Activated CD8-positive, alpha-beta T cell treated with anti-CD3 and anti-CD28 coated beads, Interleukin-2, amount 10 ng/mL, durations not matched to agents 7 days and 5 days (primary cell): ENCODE results near the gene MARCO. TPM values are rescaled to one million over a fixed set of nuclear protein-coding genes. Genes with fewer than 3 reads are reported as not detected.
"Not testable (repeated sequence)": the region's sequence is repeated elsewhere in the genome, so short reads cannot be mapped to it uniquely, and the experiment has no call there.

ENCODE experiments used
- ATAC-seq: fragments of 150-1000 bp; cut with Tn5 transposase; one replicate; pipeline ENCODE4 v1.10.0; 2021; ENCODE audit warnings: moderate library complexity
- CTCF ChIA-PET: fragments of 350-600 bp; sonication (Branson Sonifier 250); formaldehyde crosslinking; loops from one replicate; lab custom pipeline; 2021; ENCODE audit warnings: antibody characterized with exemption; lab: Charles Lee
- POLR2A ChIA-PET: fragments of 350-600 bp; sonication (Branson Sonifier 250); formaldehyde crosslinking; loops from one replicate; lab custom pipeline; 2021; ENCODE audit warnings: antibody characterized with exemption; lab: Charles Lee
- DNase-seq: peaks from one replicate; pipeline ENCODE4 v3.0.0-alpha.2; 2020
- H3K27ac Mint-ChIP-seq: one replicate; pipeline ENCODE4 v1.8.0; 2021; ENCODE audit warnings: mild to moderate bottlenecking, mixed read lengths
- H3K27me3 Mint-ChIP-seq: one replicate; pipeline ENCODE4 v1.8.0; 2021; ENCODE audit warnings: low read depth, mixed read lengths
- H3K36me3 Mint-ChIP-seq: one replicate; pipeline ENCODE4 v1.8.0; 2021; ENCODE audit warnings: low read depth, mixed read lengths
- H3K4me1 Mint-ChIP-seq: one replicate; pipeline ENCODE4 v1.8.0; 2021; ENCODE audit warnings: low read depth, mixed read lengths
- H3K4me3 Mint-ChIP-seq: one replicate; pipeline ENCODE4 v1.8.0; 2021; ENCODE audit warnings: mild to moderate bottlenecking, mixed read lengths
- H3K9me3 Mint-ChIP-seq: one replicate; pipeline ENCODE4 v1.8.0; 2022; ENCODE audit warnings: mixed read lengths; ENCODE audit not compliant: insufficient read depth
- total RNA-seq, 2 experiments: library from RNA; stranded (reverse); gene quantifications; one replicate each; pipeline ENCODE4 v1.2.3, GENCODE V29; 2021

MARCO gene
- total RNA-seq, 2 experiments from 2014 or later = not detected

GRCh38 chr2:118936306-118936705 is 5.7 kb upstream of the MARCO start:
- Mint-ChIP-seq H3K27me3 (no peaks in the 10 kb centered on the region), H3K27ac (no peak overlapping the region), H3K36me3 (peaks cover 4% of the 10 kb centered on the region), H3K9me3 (peaks cover 10% of the 10 kb centered on the region), H3K4me1 (peaks cover 4% of the 10 kb centered on the region), H3K4me3 (no peak overlapping the region)
- ATAC-seq (no peak), DNase-seq (no peak)
- ChIA-PET CTCF (interaction anchor here (1.6 kb wide), 1 partner anchor 55 kb away, joined by 4 read pairs; no protein-coding TSS in a partner anchor), POLR2A (no interaction called here)

DNA sequence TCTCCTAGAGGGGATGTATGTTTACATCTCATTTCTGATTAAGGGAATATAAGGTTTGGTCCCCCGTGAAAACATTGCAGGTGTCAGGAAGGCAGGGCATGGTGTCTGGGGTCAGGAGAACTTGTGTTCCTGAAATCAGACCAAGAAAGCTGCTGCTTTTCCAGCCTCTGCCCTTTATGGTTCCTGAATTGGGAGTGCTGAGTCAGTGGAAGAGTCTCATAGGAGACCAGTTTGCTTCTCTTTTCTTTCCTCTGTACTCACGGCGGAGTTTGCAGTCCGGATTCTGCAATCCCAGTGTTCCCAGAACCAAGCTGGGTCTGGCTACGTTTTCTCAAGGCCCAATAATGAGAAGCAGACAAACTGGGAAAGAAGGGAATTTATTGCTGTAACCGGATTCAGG is 5.1 kb upstream of the MARCO start:
- ChIA-PET CTCF (interaction anchor here (1.6 kb wide), 1 partner anchor 55 kb away, joined by 4 read pairs; no protein-coding TSS in a partner anchor), POLR2A (no interaction called here)
- Mint-ChIP-seq H3K27ac (no peak overlapping the region), H3K27me3 (no peaks in the 10 kb centered on the region), H3K4me3 (no peak overlapping the region), H3K36me3 (peaks cover 4% of the 10 kb centered on the region), H3K4me1 (peaks cover 4% of the 10 kb centered on the region), H3K9me3 (peaks cover 10% of the 10 kb centered on the region)
- ATAC-seq = no peak
- no peak for DNase-seq

DNA sequence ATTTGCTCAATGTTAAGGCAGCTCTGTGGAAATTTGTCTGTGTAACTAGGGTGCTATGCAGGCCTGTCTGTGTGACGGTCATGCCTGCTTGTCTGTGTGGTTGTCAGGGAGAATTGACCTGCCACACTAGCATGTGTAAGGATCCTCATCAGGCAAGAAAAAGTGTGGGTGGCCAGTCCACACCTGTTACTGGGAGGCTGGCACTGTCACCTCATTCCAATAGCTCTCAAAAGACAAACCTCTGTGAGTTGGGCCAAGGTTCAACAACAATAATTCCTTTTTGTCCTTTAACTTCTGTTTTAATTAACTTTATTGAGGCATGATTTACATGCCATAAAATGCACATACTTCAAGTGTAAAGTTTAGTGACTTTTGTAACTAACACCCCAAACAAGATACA is 4.2 kb upstream of the MARCO start:
- ChIA-PET CTCF (no interaction called here), POLR2A (no interaction called here)
- no peak for DNase-seq
- Mint-ChIP-seq H3K4me1 (peaks cover 4% of the 10 kb centered on the region), H3K27me3 (no peaks in the 10 kb centered on the region), H3K4me3 (no peak overlapping the region), H3K9me3 (peaks cover 7% of the 10 kb centered on the region), H3K27ac (no peak overlapping the region), H3K36me3 (peaks cover 4% of the 10 kb centered on the region)
- ATAC-seq = no peak

GRCh38 chr2:118939994-118940393 is 2.0 kb upstream of the MARCO start:
- H3K27ac Mint-ChIP-seq = no peak overlapping the region
- peaks cover 3% of the 10 kb centered on the region for H3K27me3 Mint-ChIP-seq
- ATAC-seq = no peak
- H3K4me3 Mint-ChIP-seq = no peak overlapping the region
- no peak for DNase-seq
- ChIA-PET CTCF (interaction anchor here (1.8 kb wide), 1 partner anchor 13 kb away, joined by 3 read pairs; no protein-coding TSS in a partner anchor), POLR2A (no interaction called here)
- no peaks in the 10 kb centered on the region for H3K36me3 Mint-ChIP-seq
- H3K9me3 Mint-ChIP-seq = no peaks in the 10 kb centered on the region
- peaks cover 4% of the 10 kb centered on the region for H3K4me1 Mint-ChIP-seq

- ChIA-PET POLR2A (no interaction called here), CTCF (interaction anchor here (1.8 kb wide), 1 partner anchor 14 kb away, joined by 3 read pairs; no protein-coding TSS in a partner anchor)
- no peak for DNase-seq
- H3K4me3 Mint-ChIP-seq = no peak overlapping the region
- H3K27me3 Mint-ChIP-seq = peaks cover 3% of the 10 kb centered on the region
- no peak for ATAC-seq
- H3K36me3 Mint-ChIP-seq = no peaks in the 10 kb centered on the region
- H3K9me3 Mint-ChIP-seq = no peaks in the 10 kb centered on the region
- H3K4me1 Mint-ChIP-seq = peaks cover 4% of the 10 kb centered on the region
- H3K27ac Mint-ChIP-seq = no peak overlapping the region
These were observed 1.4 kb upstream of the MARCO start for GRCh38 chr2:118940486-118941120.

- CTCF ChIA-PET = no interaction called here
- no peak for ATAC-seq
- Mint-ChIP-seq H3K9me3 (no peaks in the 10 kb centered on the region), H3K27ac (no peak overlapping the region), H3K4me1 (peaks cover 4% of the 10 kb centered on the region), H3K4me3 (no peak overlapping the region), H3K36me3 (no peaks in the 10 kb centered on the region), H3K27me3 (peaks cover 3% of the 10 kb centered on the region)
- DNase-seq = no peak
- POLR2A ChIA-PET = no interaction called here
These were observed 1.3 kb downstream of the MARCO start for GRCh38 chr2:118943286-118943685.

- no peaks in the 10 kb centered on the region for H3K9me3 Mint-ChIP-seq
- ATAC-seq (no peak), DNase-seq (no peak)
- no peaks in the 10 kb centered on the region for H3K36me3 Mint-ChIP-seq
- peaks cover 3% of the 10 kb centered on the region for H3K27me3 Mint-ChIP-seq
- H3K4me3 Mint-ChIP-seq = no peak overlapping the region
- no peak overlapping the region for H3K27ac Mint-ChIP-seq
- POLR2A ChIA-PET = no interaction called here
- CTCF ChIA-PET = interaction anchor here (1.1 kb wide), 1 partner anchor 15 kb away, joined by 4 read pairs; no protein-coding TSS in a partner anchor
- no peaks in the 10 kb centered on the region for H3K4me1 Mint-ChIP-seq
These were observed 3.9 kb downstream of the MARCO start for GRCh38 chr2:118945881-118946280.

- POLR2A ChIA-PET, DNase-seq, H3K27me3 Mint-ChIP-seq, H3K9me3 Mint-ChIP-seq, H3K4me1 Mint-ChIP-seq, H3K4me3 Mint-ChIP-seq, H3K36me3 Mint-ChIP-seq, H3K27ac Mint-ChIP-seq, ATAC-seq, CTCF ChIA-PET: not testable (repeated sequence)
These were observed 6.3 kb downstream of the MARCO start for GRCh38 chr2:118948266-118948665.

DNA sequence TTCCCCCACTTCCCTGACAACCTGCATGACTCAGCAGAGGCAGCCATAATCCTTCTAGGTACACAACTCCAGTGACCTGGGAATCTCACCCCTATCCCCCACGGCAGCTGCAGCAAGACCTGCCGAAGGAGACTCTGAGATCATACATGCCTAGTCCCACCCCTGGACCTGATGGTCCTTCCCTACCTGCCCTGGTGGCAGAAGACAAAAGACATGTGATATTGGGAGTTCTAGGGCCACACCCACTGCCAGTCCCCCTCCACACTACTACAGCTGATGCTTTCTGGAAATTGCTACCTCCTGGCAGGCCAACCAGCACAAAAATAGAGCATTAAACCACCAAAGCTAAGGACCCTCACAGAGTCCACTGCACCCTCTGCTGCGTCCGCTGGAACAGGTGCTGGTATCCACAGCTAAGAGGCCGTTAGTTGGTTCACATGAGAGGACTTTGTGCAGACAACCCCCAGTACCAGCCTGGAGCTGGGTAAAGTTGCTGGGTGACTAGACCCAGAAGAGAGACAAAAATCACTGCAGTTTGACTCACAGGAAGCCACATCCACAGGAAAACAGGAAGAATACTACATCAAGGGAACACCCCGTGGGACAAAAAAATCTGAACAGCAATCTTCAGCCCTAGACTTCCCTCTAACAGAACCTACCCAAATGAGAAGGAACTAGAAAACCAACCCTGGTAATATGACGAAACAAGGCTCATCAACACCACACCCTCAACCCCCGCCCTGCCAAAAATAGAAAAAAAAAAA is 12.5 kb downstream of the MARCO start:
- ATAC-seq (no peak), DNase-seq (no peak)
- Mint-ChIP-seq H3K27me3 (peaks cover 2% of the 10 kb centered on the region), H3K4me3 (no peak overlapping the region), H3K9me3 (no peaks in the 10 kb centered on the region), H3K4me1 (no peaks in the 10 kb centered on the region), H3K36me3 (no peaks in the 10 kb centered on the region), H3K27ac (no peak overlapping the region)
- ChIA-PET POLR2A (no interaction called here), CTCF (no interaction called here)

DNA sequence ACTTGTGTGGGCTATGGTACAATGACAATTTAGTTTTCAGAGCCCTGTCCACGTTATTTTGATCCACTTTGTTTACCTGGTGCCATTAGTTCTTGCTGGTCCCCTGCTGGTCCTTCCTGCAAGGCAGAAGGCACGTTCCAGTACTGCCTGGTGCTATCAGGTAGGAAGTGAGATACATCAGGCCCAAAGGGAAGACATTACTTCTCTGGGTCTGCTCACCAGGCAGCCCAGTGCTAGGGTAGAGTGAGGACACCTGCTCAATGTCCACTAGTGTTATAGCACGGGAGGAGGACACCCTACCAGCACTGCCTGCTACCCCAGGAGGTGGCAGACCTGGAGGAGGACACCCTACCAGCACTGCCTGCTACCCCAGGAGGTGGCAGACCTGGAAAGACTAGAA is 23.7 kb downstream of the MARCO start:
- Mint-ChIP-seq H3K36me3 (no peaks in the 10 kb centered on the region), H3K27ac (no peak overlapping the region), H3K4me3 (no peak overlapping the region), H3K9me3 (no peaks in the 10 kb centered on the region), H3K4me1 (no peaks in the 10 kb centered on the region), H3K27me3 (peaks cover 11% of the 10 kb centered on the region)
- ChIA-PET CTCF (no interaction called here), POLR2A (no interaction called here)
- DNase-seq (no peak), ATAC-seq (no peak)

DNA sequence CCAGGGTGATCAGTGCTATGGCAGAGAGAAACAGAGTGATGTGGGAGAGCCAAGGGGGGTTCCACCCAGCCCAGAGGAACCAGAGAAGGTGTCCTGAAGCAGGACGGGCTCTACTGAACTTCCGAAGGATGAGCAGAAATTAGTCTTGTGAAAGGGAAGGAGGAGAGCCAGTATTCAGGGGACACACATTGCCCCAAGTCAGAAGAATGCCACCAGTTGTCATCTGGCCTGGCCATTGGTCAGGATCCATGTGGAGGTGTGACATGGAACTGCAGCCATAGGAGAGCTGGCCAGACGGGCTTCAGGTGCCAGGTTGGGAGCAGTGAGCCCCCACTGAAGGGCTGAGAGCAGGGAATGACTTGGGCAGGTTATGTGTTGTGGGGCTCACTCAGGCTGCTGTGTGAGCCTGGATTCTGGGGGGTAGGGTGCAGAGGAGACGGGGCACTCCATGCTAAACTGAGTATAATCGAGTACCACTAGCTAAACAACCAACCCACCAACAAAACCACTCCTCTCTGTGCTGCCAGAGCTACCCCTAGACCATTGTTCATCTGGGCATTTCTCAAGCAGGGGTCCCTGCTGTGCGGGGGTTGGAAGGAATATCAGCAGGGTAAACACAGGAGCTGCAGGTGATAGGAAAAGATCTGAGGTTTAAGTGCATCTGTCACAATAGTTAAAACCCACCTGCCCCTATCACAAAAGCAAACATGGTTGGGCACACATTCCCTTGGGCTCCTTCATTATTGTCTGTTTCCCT is 25.3 kb downstream of the MARCO start:
- DNase-seq (no peak), ATAC-seq (no peak)
- H3K4me1 Mint-ChIP-seq = no peaks in the 10 kb centered on the region
- no peaks in the 10 kb centered on the region for H3K9me3 Mint-ChIP-seq
- H3K27ac Mint-ChIP-seq = no peak overlapping the region
- ChIA-PET POLR2A (no interaction called here), CTCF (no interaction called here)
- no peaks in the 10 kb centered on the region for H3K36me3 Mint-ChIP-seq
- H3K4me3 Mint-ChIP-seq = no peak overlapping the region
- peaks cover 6% of the 10 kb centered on the region for H3K27me3 Mint-ChIP-seq

- no peaks in the 10 kb centered on the region for H3K4me1 Mint-ChIP-seq
- no peak overlapping the region for H3K4me3 Mint-ChIP-seq
These were observed 26.0 kb downstream of the MARCO start for GRCh38 chr2:118968042-118968441.

More at GRCh38 chr2:118968042-118968441, 26.0 kb downstream of the MARCO start:
- no peak for DNase-seq
- no peak for ATAC-seq
- ChIA-PET POLR2A (no interaction called here), CTCF (no interaction called here)
- no peak overlapping the region for H3K27ac Mint-ChIP-seq
- no peaks in the 10 kb centered on the region for H3K36me3 Mint-ChIP-seq
- H3K9me3 Mint-ChIP-seq = no peaks in the 10 kb centered on the region
- H3K27me3 Mint-ChIP-seq = peaks cover 4% of the 10 kb centered on the region
